PC-9 (cell line): ENCODE measurements around the gene PBX4.

ENCODE experiments used
- EZH2 ChIP-seq: fragments of 200-600 bp; sonication (generic); IDR thresholded peaks from 2 replicates; pipeline ENCODE4 v1.8.0; 2017; ENCODE audit warnings: antibody characterized with exemption, low read depth
- TF ChIP-seq, protein P1 (sequence below): fragments of 200-600 bp; sonication (generic); conservative IDR thresholded peaks from 2 replicates; pipeline ENCODE4 v1.6.1; 2017; ENCODE audit warnings: mixed run types, antibody characterized with exemption, mild to moderate bottlenecking, moderate library complexity

DNA sequence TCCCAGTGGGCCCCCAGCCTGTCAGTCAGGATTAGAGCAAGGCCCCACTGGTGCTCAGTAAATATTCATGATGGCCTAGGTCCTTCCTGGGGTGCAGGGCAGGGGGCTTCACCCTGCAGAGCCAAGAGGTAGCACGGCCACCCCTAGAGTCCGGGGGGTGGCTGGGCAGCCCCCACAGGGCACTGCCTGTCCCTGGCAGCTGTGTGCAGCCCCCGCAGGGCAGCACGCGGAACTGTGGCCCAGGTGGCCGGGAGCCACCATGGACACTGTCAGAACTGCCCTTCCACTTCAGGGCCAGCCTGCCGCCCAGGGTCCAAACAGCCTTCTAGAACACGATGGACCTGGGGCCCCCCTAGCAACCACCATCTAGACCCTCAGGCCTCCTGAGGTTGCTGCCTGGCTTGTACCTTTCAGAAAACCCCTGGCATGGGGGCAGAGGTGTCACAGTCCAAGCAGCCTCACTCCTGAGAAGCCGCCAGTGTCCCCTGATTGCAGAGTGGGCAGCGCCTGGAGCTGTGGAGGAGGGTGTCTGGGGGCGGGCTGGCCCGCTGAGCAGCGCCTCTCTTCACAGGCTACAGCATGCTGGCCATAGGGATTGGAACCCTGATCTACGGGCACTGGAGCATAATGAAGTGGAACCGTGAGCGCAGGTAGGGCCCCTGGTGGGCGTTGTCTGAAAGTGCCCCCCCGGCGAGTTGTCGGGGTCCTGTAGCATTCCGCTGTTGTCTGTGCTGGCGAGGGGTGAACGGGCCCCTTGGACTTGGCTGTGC, 92.7 kb downstream of the PBX4 start:
- TF ChIP-seq, protein P1, sequence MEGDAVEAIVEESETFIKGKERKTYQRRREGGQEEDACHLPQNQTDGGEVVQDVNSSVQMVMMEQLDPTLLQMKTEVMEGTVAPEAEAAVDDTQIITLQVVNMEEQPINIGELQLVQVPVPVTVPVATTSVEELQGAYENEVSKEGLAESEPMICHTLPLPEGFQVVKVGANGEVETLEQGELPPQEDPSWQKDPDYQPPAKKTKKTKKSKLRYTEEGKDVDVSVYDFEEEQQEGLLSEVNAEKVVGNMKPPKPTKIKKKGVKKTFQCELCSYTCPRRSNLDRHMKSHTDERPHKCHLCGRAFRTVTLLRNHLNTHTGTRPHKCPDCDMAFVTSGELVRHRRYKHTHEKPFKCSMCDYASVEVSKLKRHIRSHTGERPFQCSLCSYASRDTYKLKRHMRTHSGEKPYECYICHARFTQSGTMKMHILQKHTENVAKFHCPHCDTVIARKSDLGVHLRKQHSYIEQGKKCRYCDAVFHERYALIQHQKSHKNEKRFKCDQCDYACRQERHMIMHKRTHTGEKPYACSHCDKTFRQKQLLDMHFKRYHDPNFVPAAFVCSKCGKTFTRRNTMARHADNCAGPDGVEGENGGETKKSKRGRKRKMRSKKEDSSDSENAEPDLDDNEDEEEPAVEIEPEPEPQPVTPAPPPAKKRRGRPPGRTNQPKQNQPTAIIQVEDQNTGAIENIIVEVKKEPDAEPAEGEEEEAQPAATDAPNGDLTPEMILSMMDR = no peak
- TF ChIP-seq EZH2 = no peak
